SK-N-SH treated with all-trans-retinoic acid at 6 μM for 48 hours (cell line): Measurements from ENCODE around the gene ZSCAN22.

ENCODE experiments used
- ARNTL ChIP-seq: fragments of 450-650 bp; formaldehyde crosslinking; IDR thresholded peaks from 2 replicates; pipeline ENCODE4 v1.5.0; 2020; ENCODE audit warnings: low read depth, mild to moderate bottlenecking, moderate library complexity, borderline replicate concordance
- CSDC2 ChIP-seq: fragments of 250-450 bp; sonication (Bioruptor Pico); IDR thresholded peaks from 2 replicates; pipeline ENCODE4 v1.5.0; 2020; ENCODE audit warnings: mild to moderate bottlenecking, moderate library complexity
- ESRRG ChIP-seq: fragments of 250-450 bp; sonication (Bioruptor Pico); IDR thresholded peaks from 2 replicates; pipeline ENCODE4 v1.6.1; 2021; ENCODE audit warnings: mild to moderate bottlenecking
- ISL1 ChIP-seq: fragments of 250-450 bp; sonication (Bioruptor Pico); IDR thresholded peaks from 2 replicates; pipeline ENCODE4 v2.1.2; 2022; ENCODE audit warnings: mild to moderate bottlenecking, moderate library complexity
- OSR1 ChIP-seq: fragments of 250-450 bp; sonication (Bioruptor Pico); IDR thresholded peaks from 2 replicates; pipeline ENCODE4 v1.8.0; 2022; ENCODE audit warnings: moderate library complexity, mild to moderate bottlenecking, inconsistent platforms
- PPARA ChIP-seq: fragments of 250-450 bp; sonication (Bioruptor Pico); IDR thresholded peaks from 2 replicates; pipeline ENCODE4 v1.5.0; 2020; ENCODE audit warnings: mild to moderate bottlenecking, borderline replicate concordance
- RARB ChIP-seq: fragments of 250-450 bp; sonication (Bioruptor Pico); IDR thresholded peaks from 2 replicates; pipeline ENCODE4 v1.8.0; 2021; ENCODE audit warnings: mild to moderate bottlenecking, moderate library complexity
- TCF4 ChIP-seq: fragments of 250-450 bp; sonication (Bioruptor Pico); IDR thresholded peaks from 2 replicates; pipeline ENCODE4 v1.8.0; 2021; ENCODE audit warnings: mild to moderate bottlenecking, moderate library complexity, borderline replicate concordance
- TOX ChIP-seq: fragments of 250-450 bp; sonication (Bioruptor Pico); IDR thresholded peaks from 2 replicates; pipeline ENCODE4 v1.8.0; 2021; ENCODE audit warnings: mild to moderate bottlenecking, moderate library complexity, borderline replicate concordance
- ZFP3 ChIP-seq: fragments of 250-450 bp; sonication (Bioruptor Pico); IDR thresholded peaks from 2 replicates; pipeline ENCODE4 v1.5.0; 2020; ENCODE audit warnings: mild to moderate bottlenecking, moderate library complexity
- ZFP30 ChIP-seq: fragments of 450-650 bp; formaldehyde crosslinking; IDR thresholded peaks from 2 replicates; pipeline ENCODE4 v1.5.0; 2022; ENCODE audit warnings: mild to moderate bottlenecking, moderate library complexity
- TF ChIP-seq, protein P1 (sequence below): fragments of 250-450 bp; sonication (Bioruptor Pico); IDR thresholded peaks from 2 replicates; pipeline ENCODE4 v1.5.1; 2020; ENCODE audit warnings: low read depth, mild to moderate bottlenecking, moderate library complexity
- TF ChIP-seq, protein P2 (sequence below): fragments of 250-450 bp; sonication (Bioruptor Pico); IDR thresholded peaks from 2 replicates; pipeline ENCODE4 v1.8.0; 2021; ENCODE audit warnings: low read depth, mild to moderate bottlenecking, moderate library complexity, borderline replicate concordance
- TF ChIP-seq, protein P3 (sequence below): fragments of 250-450 bp; sonication (Bioruptor Pico); IDR thresholded peaks from 2 replicates; pipeline ENCODE4 v1.8.0; 2020; ENCODE audit warnings: mild to moderate bottlenecking, moderate library complexity, borderline replicate concordance

DNA sequence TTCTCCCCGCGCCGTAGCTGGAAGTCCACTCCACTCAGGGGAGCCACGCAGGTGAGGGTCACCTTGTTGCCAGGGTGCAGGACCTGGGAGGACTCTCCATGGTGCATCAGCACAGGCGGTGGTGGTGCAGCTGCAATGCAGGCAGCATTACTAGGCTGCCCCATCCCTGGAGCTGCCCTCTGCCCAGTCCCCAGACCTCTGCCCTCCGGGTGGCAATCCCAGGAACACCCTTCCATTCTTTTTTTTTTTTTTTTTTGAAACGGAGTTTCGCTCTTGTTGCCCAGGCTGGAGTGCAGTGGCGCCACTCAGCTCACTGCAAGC is 24.7 kb downstream of the ZSCAN22 start:
- TF ChIP-seq, protein P1, sequence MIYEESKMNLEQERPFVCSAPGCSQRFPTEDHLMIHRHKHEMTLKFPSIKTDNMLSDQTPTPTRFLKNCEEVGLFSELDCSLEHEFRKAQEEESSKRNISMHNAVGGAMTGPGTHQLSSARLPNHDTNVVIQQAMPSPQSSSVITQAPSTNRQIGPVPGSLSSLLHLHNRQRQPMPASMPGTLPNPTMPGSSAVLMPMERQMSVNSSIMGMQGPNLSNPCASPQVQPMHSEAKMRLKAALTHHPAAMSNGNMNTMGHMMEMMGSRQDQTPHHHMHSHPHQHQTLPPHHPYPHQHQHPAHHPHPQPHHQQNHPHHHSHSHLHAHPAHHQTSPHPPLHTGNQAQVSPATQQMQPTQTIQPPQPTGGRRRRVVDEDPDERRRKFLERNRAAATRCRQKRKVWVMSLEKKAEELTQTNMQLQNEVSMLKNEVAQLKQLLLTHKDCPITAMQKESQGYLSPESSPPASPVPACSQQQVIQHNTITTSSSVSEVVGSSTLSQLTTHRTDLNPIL (CRISPR knock-in tag) = no peak
- TF ChIP-seq, protein P2, sequence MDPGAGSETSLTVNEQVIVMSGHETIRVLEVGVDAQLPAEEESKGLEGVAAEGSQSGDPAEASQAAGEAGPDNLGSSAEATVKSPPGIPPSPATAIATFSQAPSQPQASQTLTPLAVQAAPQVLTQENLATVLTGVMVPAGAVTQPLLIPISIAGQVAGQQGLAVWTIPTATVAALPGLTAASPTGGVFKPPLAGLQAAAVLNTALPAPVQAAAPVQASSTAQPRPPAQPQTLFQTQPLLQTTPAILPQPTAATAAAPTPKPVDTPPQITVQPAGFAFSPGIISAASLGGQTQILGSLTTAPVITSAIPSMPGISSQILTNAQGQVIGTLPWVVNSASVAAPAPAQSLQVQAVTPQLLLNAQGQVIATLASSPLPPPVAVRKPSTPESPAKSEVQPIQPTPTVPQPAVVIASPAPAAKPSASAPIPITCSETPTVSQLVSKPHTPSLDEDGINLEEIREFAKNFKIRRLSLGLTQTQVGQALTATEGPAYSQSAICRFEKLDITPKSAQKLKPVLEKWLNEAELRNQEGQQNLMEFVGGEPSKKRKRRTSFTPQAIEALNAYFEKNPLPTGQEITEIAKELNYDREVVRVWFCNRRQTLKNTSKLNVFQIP (CRISPR knock-in tag) = no peak
- TF ChIP-seq TOX (CRISPR knock-in tag) (no peak), ISL1 (CRISPR knock-in tag) (no peak), PPARA (CRISPR knock-in tag) (no peak), ZFP30 (CRISPR knock-in tag) (no peak), OSR1 (CRISPR knock-in tag) (no peak), CSDC2 (CRISPR knock-in tag) (no peak), ARNTL (no peak), ESRRG (CRISPR knock-in tag) (no peak), ZFP3 (CRISPR knock-in tag) (no peak), RARB (CRISPR knock-in tag) (no peak), TCF4 (CRISPR knock-in tag) (no peak)
- TF ChIP-seq, protein P3, sequence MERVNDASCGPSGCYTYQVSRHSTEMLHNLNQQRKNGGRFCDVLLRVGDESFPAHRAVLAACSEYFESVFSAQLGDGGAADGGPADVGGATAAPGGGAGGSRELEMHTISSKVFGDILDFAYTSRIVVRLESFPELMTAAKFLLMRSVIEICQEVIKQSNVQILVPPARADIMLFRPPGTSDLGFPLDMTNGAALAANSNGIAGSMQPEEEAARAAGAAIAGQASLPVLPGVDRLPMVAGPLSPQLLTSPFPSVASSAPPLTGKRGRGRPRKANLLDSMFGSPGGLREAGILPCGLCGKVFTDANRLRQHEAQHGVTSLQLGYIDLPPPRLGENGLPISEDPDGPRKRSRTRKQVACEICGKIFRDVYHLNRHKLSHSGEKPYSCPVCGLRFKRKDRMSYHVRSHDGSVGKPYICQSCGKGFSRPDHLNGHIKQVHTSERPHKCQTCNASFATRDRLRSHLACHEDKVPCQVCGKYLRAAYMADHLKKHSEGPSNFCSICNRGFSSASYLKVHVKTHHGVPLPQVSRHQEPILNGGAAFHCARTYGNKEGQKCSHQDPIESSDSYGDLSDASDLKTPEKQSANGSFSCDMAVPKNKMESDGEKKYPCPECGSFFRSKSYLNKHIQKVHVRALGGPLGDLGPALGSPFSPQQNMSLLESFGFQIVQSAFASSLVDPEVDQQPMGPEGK = no peak
